EH (cell line): Measurements from ENCODE around the gene CABCOCO1.
"Not testable (repeated sequence)": the region's sequence is repeated elsewhere in the genome, so short reads cannot be mapped to it uniquely, and the experiment has no call there.

Experiments
- DNase-seq: peaks from one replicate; pipeline ENCODE4 v3.0.0-alpha.2; 2015; ENCODE audit warnings: low read depth

CABCOCO1 gene

DNA sequence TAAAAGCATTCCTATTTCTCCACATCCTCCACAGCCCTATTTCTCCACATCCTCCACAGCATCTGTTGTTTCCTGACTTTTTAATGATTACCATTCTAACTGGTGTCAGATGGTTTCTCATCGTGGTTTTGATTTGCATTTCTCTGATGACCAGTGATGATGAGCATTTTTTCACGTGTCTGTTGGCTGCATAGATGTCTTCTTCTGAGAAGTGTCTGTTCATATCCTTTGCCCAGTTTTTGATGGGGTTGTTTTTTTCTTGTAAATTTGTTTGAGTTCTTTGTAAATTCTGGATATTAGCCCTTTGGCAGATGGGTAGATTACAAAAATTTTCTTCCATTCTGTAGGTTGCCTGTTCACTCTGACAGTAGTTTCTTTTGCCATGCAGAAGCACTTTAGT lies 49.4 kb downstream of the CABCOCO1 start:
- DNase-seq = not testable (repeated sequence)

DNA sequence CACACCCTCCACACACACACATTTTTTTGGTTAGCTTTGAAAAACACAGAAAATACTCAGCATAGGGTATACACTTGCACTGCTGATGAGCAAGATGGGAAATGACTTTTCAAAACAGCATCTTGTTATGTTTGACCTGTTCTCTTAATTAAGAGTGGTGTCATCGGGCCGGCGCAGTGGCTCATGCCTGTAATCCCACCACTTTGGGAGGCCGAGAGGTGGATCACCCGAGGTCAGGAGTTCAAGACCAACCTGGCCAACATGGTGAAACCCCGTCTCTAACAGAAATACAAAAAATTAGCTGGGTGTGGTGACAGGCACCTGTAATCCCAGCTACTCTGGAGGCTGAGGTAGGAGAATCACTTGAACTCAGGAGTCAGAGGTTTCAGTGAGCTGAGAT lies 56.7 kb downstream of the CABCOCO1 start:
- not testable (repeated sequence) for DNase-seq

DNA sequence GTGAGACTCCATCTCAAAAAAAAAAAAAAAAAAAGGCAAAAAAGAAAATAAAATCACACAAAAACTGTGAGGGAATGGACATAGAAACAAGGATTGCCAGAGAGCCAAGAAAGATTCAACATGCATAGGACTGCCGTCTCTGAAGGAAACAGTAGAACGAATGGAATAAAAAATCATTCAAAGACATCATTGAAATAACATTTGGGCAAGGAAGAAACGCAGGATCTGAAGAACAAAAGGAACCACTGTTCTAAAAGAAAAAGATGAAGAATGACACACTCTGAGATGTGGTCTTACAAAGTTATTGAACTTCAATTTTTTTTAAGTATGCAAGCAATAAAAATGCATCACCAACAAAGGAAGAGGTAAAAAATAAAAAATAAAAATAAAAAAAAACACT lies 57.2 kb downstream of the CABCOCO1 start:
- no peak for DNase-seq

DNA sequence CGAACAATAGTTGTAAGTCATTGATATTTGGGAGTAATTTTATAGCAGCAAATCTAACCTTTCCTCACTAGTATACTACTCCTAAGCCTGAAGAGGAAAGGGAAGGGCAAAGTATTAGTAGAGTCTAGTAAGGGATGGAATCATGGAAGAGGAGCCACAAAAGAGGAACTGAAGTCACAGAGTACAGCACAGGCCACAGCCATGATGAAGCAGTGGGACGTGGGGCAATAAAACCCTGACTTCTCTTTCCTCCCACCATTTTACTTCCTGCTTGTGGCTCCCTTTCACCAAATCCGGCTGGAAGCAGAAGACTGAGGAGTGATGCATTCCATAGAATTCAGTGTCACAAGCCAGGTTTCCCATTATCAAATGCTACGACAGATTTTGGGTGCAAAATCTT lies 58.7 kb downstream of the CABCOCO1 start:
- no peak for DNase-seq

DNA sequence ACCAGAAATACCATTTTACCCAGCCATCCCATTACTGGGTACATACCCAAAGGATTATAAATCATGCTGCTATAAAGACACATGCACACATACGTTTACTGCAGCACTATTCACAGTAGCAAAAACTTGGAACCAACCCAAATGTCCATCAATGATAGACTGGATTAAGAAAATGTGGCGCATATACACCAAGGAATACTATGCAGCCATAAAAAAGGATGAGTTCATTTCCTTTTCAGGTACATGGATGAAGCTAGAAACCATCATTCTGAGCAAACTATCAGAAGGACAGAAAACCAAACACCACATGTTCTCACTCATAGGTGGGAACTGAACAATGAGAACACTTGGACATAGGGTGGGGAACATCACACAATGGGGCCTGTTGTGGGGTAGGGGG lies 62.5 kb downstream of the CABCOCO1 start:
- not testable (repeated sequence) for DNase-seq

DNA sequence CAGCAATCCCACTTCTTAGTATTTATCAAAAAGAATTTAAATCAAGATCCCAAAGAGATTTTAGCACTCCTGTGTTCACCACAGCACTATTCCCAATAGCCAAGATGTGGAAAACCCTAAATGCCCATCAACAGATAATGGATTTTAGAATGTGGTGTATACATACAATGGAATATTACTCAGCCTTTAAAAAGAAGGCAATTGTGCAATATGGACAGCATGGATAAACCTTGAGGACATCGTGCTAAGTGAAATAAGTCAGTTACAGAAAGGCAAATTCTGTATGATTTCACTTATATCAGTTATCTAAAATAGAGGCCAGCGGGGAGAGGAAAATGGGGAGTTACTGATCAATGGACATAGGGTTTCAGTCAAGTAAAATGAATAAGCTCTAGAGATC lies 66.9 kb downstream of the CABCOCO1 start:
- DNase-seq = no peak

DNA sequence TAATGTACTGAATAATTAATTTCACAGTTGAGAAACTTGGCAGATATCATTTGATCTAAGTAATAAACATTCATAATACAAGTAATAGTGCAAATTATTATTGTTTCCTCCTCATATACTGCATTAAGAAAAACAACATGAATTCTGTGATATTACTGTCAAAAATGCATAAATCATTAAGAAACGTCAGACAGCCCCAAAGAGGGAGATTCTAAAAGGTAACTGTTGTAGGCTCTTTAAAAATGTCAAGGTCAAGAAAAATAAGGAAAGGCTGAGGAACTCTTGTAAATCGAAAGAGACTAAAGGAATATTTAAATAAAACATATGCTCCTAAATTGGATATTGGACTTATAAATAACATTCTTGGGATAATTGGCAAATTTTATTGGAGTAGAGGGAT lies 67.9 kb downstream of the CABCOCO1 start:
- DNase-seq = no peak

DNA sequence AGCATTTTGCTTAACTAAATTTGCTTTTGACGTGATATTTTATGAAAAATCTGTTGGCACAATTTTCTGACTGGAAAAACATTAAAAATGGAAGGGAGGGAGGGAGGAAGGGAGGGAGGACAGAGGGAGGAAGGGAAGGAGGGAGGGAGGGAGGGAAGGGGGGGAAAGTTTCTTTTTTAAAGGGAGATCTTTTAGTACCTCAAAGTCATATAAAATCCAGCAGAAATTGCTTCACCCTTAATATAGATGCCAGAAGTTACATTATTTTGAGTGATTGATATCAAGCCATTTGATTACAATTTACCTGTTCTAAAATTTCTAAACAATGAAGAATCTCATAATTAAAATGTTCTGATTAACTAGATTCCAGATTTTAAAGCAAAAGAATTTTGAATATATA lies 68.9 kb downstream of the CABCOCO1 start:
- no peak for DNase-seq

DNA sequence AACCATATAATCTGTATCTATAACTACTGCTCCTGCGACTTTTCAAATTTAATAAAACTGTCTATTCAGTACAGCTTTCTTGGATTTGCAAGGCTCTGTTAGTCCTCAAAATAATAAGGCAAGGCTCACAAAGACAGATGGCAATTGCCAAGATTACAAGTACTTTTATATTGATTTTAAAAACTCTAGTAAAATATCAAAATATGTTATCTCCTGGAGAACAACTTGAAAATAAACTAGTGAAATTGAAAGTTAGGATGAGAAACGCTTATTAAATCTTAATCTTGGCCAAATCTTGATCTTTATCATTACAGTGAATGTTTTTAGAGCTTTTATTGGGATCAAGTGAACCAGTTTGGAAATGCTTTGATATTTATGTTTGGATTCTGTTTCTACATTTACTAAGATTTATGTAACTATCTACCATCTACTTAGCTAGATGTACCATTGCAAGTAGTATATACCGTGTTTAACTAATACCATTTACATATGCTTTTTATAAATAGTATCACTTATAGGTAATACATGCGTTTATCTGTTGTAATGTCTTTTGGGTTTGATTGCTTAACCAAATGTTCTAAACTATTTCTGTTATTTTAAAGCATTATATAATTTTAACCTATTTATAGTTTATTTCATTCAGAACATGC lies 70.0 kb downstream of the CABCOCO1 start:
- no peak for DNase-seq

DNA sequence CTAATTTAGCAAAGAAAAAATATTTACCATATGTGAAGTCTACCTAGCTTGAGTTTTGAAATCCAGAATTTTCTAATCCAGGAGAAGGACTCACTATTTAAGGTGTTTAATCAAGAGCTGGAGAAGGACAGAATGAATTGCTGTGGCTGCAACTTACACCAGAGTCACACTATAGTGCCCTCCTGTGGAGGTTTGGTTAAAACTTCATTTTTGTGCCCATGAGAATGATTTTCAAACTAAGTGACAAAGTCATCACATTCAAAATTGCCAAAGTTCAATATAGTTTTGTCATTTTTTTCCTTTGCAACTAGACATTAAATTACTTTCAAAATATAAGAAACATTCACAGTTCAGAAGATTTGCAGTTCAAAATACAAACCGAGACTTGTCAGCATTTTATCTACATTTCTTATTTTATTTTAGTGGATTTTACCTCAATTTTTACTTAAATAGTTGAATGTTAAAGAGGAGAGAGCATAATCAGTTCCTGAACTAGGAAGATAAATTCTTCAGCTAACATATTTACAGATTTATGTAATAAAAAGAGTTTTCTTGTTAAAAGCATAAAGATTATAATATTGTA lies 70.7 kb downstream of the CABCOCO1 start:
- peak; percentile 66 for DNase-seq

DNA sequence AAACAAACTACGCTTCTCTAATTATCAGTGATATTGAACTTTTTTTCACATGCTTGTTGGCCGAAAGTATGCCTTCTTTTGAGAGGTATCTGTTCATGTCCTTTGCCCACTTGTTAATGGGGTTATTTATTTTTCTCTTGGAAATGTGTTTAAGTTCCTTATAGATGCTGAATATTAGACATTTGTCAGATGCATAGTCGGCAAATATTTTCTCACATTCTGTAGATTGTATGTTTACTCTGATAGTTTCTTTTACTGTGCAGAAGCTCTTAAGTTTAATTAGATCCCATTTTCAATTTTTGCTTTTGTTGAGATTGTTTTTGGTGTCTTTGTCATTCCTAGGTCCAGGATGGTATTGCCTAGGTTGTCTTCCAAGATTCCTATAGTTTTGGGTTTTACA lies 73.2 kb downstream of the CABCOCO1 start:
- no peak for DNase-seq

DNA sequence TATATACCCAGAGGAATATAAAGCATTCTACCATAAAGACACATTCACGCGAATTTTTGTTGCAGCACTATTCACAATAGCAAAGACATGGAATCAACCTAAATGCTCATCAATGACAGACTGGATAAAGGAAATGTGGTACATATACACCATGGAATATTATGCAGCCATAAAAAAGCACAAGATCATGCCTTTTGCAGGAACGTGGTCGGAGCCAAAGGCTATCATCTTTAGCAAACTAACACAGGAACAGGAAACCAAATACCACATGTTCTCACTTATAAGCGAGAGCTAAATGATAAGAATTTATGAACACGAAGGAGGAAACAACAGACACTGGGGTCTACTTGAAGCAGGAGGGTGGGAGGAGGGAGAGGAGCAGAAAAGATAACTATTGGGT lies 74.7 kb downstream of the CABCOCO1 start:
- DNase-seq = not testable (repeated sequence)

DNA sequence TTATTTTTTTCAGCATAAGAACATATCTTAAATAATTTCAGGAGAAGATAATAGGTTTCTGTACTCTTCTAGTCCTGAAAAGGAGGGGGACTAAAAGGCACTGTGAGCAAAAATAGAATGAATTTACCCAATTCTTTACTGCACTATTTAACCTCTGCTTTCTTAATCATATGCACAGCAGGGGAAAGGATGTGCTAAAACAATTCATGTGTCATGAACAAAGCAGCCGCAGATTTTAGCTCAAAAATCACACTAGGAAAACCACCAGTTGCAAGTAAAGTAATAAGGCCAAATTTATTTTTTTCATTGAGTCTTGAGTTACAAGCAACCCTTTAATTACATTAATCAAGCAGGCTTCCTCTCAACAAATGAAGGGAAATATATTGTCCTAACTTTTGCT lies 80.1 kb downstream of the CABCOCO1 start:
- DNase-seq = peak; percentile 30

DNA sequence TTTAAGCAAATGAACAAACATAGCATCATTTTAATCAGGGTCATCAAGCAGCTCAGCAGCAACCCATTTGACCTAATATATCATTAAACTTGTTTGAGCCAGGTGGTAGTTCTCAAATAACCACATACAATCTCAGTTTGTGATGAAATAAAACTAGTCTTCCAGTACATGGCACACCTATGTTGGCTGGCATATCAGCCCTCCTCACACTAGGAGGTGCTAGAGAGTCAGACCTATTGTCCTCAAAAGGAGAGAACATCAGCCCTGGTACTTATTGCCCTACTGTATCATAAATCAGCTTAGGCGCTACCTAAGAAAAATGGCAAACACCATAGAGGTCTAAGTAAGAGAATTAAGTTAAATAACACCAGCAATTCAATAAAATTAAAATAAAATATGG lies 81.7 kb downstream of the CABCOCO1 start:
- DNase-seq = no peak

DNA sequence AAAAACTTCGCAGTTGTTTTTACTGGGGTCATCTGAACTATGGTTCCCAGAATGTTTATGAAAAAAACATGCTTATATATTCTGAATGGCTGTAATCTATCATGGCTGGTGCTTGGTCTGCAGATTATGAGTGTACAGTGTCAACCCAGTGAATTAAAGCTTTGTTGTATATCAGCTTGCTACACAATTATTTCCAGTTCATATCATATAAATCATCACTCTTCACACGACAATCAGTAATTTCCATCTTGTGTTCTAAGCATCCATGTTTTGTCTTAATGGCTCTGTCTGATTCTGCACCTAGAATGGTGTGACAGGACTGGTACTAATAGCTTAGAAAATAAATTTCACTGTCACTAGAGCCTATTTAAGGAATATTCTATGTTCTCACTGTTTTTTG lies 83.6 kb downstream of the CABCOCO1 start:
- DNase-seq = no peak

DNA sequence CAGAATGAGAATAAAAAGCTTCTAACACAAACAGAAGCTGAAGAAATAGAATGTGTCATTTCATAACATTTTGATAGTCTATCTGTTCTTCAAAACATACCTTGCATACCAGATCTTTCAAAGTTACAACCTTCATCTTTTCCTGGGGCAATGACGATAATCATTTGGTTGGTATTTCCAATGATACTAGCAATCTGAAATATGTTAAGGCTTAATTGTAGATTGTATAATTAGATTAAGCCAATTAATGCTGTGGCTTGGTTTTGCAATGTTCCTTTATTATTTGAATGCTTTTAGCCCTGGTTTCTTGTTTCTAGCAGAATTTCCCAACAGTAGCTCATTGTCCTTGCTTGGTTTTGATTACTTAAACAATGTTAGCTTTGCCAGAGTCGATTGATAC lies 84.6 kb downstream of the CABCOCO1 start:
- DNase-seq = peak; percentile 71

DNA sequence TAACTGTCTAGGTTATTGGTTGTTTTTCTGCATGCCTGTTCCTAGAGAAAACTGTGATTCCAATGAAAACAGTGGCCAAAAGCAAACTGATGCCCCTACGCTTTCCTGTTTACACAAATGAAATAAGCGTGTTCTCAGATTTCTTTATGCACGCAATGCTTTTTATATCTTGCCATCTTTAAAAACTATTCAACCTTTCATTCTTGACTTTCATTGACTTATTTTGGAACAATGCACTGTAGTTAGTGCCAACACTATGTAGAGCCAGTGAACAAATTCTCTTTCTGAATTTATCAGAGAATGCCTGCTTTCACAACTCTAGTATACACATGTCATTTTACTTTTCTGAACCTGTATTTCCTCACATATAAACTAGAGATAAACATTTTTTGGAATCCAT lies 86.6 kb downstream of the CABCOCO1 start:
- DNase-seq = no peak

DNA sequence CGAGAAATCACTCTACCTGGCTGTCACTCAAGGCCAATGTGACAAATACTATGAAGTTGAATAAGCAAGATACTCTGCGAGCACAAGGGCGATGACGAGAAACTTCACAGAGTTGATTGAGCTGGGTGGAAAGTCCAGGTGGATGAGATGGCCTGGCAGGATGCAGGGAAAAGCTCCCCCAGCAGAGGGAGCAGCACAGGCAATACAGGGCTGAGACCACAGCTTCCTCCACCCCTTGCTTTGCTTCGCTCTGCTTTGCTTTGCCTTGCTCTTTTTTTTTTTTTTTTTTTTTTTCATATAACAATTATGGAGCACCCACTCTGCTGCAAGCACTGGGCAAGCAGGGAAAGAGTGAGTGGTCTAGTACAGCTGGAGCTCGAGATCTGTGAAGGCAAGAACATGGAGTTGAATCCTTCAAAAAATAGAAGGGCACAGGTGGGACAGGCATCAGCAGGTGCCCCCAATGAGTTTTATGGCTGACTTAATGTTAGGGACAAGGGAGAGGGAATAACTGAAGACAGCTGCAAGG lies 88.3 kb downstream of the CABCOCO1 start:
- DNase-seq = peak; percentile 81

DNA sequence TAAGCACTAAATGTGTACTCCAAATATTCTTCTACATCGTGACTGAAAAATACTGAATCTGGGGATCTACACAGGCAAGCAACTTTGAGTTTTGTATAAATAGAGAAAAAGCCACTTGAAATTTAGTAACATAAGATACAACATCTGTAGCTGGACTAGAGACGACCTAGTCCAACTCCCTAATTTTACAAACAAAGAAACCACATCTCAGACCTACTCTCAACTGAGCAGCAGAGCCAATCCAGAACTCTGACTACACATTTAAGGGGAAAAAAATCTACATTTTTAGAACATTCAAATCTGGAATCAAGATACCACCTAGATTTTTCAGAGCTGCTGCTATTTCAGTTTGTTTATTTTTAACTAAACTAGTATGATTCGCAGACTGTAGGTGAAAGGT lies 88.9 kb downstream of the CABCOCO1 start:
- no peak for DNase-seq

DNA sequence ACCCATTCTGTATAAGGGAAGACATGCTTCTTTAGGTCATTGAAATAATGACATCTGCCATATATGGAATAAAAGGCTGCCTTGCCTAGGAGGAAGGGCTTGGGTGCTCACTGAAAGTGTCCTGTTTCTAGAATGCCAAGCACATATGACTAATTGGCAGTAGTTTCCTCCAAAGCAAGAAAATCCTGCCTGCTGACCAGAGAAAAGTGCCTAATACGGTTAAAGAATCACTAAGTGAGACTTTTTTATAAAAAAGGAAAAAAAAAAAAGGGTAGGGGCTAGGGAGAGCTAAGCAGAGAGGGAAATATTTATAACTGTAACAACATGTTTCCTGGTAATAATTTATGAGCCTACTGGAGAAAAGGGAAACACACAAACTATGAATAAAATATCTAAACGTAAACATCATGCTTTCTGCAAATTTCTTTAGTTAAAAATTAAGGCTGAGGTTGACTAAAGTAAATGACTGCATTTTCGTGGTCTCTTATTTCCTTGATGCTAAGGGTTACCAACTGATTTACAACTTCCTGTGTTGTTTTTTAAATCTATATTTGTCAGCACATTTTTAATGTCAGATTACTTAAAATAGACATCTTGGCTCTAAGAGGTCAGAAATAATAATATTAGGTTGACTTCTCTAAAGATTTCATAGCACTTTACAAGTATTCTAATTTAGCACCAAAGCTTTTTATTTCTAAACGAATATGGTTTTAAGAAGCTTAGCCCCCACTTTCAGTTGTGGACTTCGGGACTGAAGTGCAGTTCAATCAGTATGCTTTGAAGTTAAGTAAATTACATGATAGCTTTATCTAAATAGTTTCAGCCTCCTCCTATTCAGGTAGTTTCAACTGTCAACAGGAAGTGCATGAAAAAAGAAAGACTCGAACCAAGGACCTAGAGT lies 89.6 kb downstream of the CABCOCO1 start:
- DNase-seq = peak; percentile 90

DNA sequence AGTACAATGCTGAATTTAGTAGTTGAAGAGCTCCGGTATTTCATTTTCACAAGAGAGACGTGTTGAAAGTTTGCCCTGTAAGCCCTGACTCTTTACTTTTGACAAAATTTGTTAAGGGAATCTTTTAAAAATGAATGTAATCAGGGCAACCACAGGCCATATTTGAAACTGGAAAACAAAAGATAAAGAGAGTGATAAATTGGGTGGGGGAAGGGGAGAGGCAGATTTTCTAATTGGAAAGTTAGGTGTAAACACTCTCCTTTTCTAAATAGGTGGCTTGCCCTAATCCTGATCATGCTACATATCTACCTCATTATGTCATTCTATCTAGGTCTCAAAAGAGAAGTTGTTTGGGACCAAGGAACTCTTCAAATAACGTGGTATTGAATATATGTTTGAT lies 90.7 kb downstream of the CABCOCO1 start:
- DNase-seq = no peak

DNA sequence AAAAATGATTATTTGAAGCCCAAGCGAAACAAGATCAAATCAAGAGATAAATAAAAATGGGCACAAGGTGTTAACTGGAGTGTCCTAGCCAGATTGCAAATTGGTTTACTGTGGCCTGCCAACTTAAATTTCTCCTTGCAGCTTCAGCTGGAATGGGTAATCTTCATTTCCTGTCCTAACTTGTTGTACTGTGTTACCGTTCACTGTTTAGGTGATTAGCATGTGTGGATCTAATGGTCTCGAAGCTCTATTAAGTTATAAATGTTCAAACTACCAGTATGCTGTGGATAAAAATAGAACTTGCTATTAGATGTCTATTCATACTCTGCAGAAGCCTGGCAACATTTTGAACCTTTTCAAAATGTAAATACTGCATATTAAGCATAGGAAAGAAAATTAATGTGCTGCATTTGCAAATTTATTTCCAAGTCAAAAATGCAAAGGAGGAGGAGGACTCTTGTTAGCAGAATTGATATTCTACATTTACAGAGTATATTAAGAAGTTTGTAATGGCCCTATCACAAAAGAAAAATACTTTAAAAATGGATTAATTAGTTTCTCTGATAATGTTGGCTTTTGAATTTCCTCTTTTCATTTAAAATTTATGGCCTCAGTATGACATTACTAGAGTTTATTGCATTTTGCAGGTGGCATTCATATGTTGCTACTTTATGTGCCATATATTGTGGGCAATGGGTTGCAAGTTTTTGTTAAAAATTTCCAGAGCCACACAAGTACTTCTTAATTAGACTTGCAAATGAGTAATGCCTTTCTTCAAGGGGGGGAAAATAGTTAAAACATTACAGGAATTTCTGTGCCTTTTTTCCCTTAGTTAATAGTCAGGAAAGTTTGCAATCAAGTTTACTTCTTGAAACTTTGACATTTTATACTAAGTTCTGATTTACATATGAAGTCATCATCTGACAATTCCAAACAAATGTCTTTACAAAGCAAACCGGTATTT lies 92.1 kb downstream of the CABCOCO1 start:
- DNase-seq = peak; percentile 81
